ENCODE results near the gene CAPZB.

Gene CAPZB

DNA sequence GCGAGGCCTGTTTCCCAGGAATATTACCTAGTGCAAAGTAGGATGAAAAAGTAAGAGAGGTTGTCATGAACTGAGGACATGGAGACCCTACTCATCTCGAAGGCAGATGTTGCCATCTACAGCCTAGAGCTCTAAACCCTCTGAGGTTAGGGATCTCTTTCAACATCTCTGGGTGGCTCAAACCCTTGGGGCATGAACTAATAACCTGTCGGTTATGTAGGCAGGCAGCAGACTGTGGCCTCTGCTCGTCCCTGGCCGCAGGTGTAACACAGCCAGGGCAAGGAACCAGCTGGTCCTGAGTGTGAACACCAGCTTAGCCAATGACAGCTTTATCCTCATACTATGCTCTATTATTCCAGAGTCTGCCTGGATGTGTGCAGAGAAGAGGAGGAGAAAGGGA, 13.2 kb downstream of the CAPZB start:
- no peak overlapping the region for H3K4me3 ChIP-seq (ENCODE audit: low read depth, low read length)
- DNase-seq (ENCODE audit: low read depth) = peak; percentile 52
- TF ChIP-seq, protein P1, sequence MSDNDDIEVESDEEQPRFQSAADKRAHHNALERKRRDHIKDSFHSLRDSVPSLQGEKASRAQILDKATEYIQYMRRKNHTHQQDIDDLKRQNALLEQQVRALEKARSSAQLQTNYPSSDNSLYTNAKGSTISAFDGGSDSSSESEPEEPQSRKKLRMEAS (IDR thresholded peaks at IDR 0.05; ENCODE audit: low read depth, low read length) = no peak
- TF ChIP-seq MYC (IDR thresholded peaks at IDR 0.05; ENCODE audit: low read depth, low read length) (no peak), POLR2A (IDR thresholded peaks at IDR 0.05; ENCODE audit: extremely low read depth, insufficient read length) (no peak)
- TF ChIP-seq, protein P2, sequence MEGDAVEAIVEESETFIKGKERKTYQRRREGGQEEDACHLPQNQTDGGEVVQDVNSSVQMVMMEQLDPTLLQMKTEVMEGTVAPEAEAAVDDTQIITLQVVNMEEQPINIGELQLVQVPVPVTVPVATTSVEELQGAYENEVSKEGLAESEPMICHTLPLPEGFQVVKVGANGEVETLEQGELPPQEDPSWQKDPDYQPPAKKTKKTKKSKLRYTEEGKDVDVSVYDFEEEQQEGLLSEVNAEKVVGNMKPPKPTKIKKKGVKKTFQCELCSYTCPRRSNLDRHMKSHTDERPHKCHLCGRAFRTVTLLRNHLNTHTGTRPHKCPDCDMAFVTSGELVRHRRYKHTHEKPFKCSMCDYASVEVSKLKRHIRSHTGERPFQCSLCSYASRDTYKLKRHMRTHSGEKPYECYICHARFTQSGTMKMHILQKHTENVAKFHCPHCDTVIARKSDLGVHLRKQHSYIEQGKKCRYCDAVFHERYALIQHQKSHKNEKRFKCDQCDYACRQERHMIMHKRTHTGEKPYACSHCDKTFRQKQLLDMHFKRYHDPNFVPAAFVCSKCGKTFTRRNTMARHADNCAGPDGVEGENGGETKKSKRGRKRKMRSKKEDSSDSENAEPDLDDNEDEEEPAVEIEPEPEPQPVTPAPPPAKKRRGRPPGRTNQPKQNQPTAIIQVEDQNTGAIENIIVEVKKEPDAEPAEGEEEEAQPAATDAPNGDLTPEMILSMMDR (IDR thresholded peaks at IDR 0.05; ENCODE audit: low read depth, low read length) = no peak

DNA sequence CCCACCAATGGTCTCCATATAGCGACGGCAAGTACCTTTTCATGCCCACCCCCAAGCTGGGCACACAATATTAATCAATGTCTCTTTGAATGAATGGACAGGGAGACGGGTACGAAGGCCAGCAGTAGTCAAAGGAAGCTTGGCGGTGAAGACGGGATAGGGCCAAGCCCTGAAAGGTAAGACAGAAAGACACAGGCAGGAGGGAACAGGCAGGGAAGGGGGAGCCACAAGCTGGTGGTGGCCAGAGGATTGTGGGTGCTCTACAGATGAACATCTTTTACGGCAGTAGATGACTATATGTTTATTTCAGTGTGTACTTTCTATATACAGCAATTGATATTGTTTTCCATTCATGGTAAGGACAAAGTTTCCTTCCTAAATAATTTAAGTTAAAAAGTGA, 16.3 kb downstream of the CAPZB start:
- TF ChIP-seq MYC (IDR thresholded peaks at IDR 0.05; ENCODE audit: low read depth, low read length) = no peak
- TF ChIP-seq POLR2A (IDR thresholded peaks at IDR 0.05; ENCODE audit: extremely low read depth, insufficient read length) = no peak
- no peak for DNase-seq (ENCODE audit: low read depth)
- H3K4me3 ChIP-seq (ENCODE audit: low read depth, low read length) = peak overlapping the region; percentile 21

DNA sequence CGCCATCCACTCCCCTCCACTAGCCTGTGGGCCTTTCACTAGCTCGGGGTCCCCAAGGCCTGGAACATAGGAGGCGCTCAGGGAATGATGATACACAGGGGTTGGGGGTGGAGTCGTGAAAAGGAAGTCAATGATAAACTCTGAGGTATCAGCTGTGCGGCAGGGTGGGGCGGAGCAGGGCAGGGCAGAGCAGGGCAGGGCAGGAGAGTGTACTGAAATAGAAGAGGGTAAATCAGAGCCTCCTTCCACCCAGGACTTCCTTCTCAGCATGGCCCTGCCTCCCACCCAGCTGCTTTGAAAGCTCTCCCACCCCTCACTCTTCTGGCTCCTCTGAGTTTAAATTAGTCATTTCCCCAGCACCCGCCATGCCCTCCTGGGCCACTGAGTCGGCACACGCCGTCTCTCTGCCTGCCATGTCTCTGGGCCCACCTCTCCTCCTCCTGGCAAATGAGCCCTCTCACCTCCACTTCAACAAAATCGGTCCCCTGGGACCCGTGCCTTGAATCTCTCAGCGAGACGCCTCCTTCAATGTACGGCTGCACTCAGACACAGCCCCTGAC, 16.9 kb downstream of the CAPZB start:
- TF ChIP-seq POLR2A (IDR thresholded peaks at IDR 0.05; ENCODE audit: extremely low read depth, insufficient read length) (no peak), MYC (IDR thresholded peaks at IDR 0.05; ENCODE audit: low read depth, low read length) (no peak)
- TF ChIP-seq, protein P1 (IDR thresholded peaks at IDR 0.05; ENCODE audit: low read depth, low read length) = no peak
- TF ChIP-seq, protein P2 (IDR thresholded peaks at IDR 0.05; ENCODE audit: low read depth, low read length) = no peak
- peak; percentile 54 for DNase-seq (ENCODE audit: low read depth)
- H3K4me3 ChIP-seq (ENCODE audit: low read depth, low read length) = no peak overlapping the region

DNA sequence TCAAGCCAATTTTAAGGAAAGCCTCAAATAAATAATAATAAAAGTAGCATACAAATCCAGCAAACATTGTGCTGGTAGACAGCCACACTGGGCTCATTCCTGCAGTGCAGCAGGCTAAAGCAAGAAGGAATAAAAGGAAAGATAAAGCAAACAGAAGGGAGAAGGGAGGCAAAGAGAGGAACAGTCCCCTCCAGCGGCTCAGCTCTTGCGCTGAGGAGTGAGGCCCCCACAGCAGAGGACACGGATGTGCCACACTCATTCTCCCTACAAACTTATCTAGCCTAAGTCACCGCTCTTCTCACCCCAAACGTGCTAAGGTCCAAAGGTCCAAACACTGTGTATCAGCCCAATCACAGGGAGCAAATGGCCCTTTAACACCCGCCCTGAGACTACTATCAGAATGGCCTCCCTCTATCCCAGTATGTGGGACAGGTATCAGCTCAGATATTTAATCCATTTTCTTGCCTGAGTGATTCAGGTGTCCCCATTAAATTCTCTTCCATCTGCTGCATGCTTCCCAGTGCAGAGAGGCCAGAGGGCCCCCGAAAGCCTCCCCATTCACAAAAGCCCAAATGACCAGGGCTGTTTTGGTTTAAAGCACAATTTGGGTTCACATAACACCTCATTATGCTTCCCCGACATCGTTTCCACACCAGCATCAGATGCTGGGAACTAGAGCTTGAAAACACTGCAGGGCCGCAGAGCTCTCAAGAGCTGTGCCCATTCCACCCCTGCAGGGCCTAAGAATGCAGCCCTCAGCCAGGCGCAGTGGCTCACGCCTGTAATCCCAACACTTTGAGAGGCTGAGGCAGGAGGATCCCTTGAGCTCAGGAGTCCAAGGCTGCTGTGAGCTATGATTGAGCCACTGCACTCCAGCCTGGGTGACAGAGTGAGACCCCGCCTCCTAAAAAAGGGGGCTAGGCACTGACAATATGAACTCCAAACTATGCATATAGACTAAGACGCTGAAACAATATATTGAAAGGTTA, 17.8 kb downstream of the CAPZB start:
- H3K4me3 ChIP-seq (ENCODE audit: low read depth, low read length) = no peak overlapping the region
- DNase-seq (ENCODE audit: low read depth) = no peak
- TF ChIP-seq POLR2A (IDR thresholded peaks at IDR 0.05; ENCODE audit: extremely low read depth, insufficient read length) (no peak), MYC (IDR thresholded peaks at IDR 0.05; ENCODE audit: low read depth, low read length) (no peak)
- TF ChIP-seq, protein P1 (IDR thresholded peaks at IDR 0.05; ENCODE audit: low read depth, low read length) = no peak
- TF ChIP-seq, protein P2 (IDR thresholded peaks at IDR 0.05; ENCODE audit: low read depth, low read length) = no peak

DNA sequence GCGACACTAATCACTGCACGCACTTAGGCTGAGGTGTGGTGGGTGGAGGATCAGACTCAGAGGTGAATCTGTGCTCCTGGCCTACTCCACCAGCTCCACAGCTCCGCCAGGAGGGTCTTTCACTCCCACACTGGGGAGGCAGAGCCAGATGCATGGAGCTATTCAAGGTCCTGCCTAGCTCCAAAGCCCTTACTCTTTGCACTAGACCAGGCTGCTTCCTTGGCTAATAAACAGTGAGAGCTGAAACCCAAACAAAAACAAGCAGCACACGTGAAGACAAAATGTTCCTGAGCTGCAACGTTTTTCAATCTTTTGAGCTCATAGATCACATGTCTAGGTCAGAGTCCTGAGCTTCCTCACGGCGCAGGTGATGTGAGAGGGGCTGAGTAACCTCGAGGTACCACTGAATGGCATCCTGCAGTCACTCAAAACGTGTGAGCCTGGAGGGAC, 19.2 kb downstream of the CAPZB start:
- no peak for DNase-seq (ENCODE audit: low read depth)
- TF ChIP-seq, protein P1 (IDR thresholded peaks at IDR 0.05; ENCODE audit: low read depth, low read length) = no peak
- TF ChIP-seq, protein P2 (IDR thresholded peaks at IDR 0.05; ENCODE audit: low read depth, low read length) = no peak
- no peak for TF ChIP-seq MYC (IDR thresholded peaks at IDR 0.05; ENCODE audit: low read depth, low read length)
- TF ChIP-seq POLR2A (IDR thresholded peaks at IDR 0.05; ENCODE audit: extremely low read depth, insufficient read length) = no peak
- H3K4me3 ChIP-seq (ENCODE audit: low read depth, low read length) = no peak overlapping the region

DNA sequence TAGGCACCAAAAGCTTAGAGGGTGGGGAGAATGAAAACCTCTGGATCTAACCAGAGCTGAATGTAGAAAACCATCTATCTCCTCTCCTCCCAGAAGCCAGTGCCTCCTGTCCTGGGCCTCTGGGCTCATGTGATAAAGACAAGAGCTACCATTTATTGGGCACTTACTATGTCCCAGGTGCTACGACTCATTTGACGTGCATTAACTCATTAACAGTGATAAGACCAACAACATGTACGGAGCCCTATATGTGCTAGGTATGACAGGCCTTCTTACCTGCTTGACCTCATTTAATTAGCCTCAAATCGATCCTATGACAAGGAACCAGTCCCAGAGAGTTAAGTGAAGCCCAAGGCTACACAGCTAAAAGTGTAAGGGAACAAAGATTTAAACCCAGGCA, 19.7 kb downstream of the CAPZB start:
- TF ChIP-seq, protein P2 (IDR thresholded peaks at IDR 0.05; ENCODE audit: low read depth, low read length) = no peak
- TF ChIP-seq POLR2A (IDR thresholded peaks at IDR 0.05; ENCODE audit: extremely low read depth, insufficient read length) = no peak
- no peak for DNase-seq (ENCODE audit: low read depth)
- no peak overlapping the region for H3K4me3 ChIP-seq (ENCODE audit: low read depth, low read length)

All from NB4 (cell line).